22Rv1 (cell line): ENCODE data around the gene CTTNBP2.

Experiments used
- CTCF ChIP-seq: fragments of 450-650 bp; IDR thresholded peaks from 2 replicates; pipeline ENCODE4 v1.5.1; 2017; ENCODE audit warnings: mild to moderate bottlenecking
- ZFX ChIP-seq: fragments of 450-650 bp; IDR thresholded peaks from 2 replicates; pipeline ENCODE4 v1.6.1; 2017; ENCODE audit warnings: antibody characterized with exemption, borderline replicate concordance

GRCh38 chr7:117805241-117805640 lies 68.0 kb downstream of the CTTNBP2 start:
- no peak for TF ChIP-seq CTCF
- no peak for TF ChIP-seq ZFX
